ENCODE results near the gene NOL4.

The NOL4 gene

DNA sequence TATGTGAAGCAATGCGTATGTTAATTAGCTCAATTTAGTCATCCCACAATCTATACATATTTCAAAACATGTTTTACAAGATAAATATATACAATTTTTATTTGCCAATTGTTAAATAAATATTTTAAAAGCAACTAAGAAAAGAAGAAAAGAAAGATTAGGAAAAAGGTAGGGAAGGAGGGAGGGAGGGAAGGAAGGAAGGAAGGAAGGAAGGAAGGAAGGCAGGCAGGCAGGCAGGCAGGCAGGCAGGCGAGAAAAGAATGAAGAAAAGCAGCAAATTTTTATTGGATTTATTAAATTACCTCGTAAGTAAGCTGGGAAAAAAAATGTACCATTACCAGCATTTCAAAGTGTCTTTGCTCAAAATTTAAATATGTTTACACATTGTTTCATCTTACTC, 30.5 kb downstream of the NOL4 start:
- no peak for DNase-seq

- DNase-seq, result no peak
These were observed 34.9 kb downstream of the NOL4 start for GRCh38 chr18:34189656-34190435.
